Neural crest cell (in vitro differentiated cells): ENCODE data around the gene HTR1A. TPM values are rescaled to one million over a fixed set of nuclear protein-coding genes. Genes with fewer than 3 reads are reported as not detected.

Experiments used
- DNase-seq: peaks from one replicate; pipeline ENCODE4 v3.0.0; 2021; ENCODE audit warnings: low read depth, mixed read lengths, low spot score
- H3K27ac Mint-ChIP-seq: one replicate; pipeline ENCODE4 v1.8.0; 2021; ENCODE audit warnings: mild to moderate bottlenecking, mixed read lengths; ENCODE audit not compliant: unreplicated experiment
- H3K27me3 Mint-ChIP-seq: 2 replicates; pipeline ENCODE4 v1.8.0; 2021; ENCODE audit warnings: low read depth, mild to moderate bottlenecking, mixed read lengths
- H3K36me3 Mint-ChIP-seq: 2 replicates; pipeline ENCODE4 v1.8.0; 2021; ENCODE audit warnings: low read depth, mild to moderate bottlenecking, mixed read lengths
- H3K4me1 Mint-ChIP-seq: 2 replicates; pipeline ENCODE4 v1.8.0; 2021; ENCODE audit warnings: mixed read lengths
- H3K4me3 Mint-ChIP-seq: one replicate; pipeline ENCODE4 v1.8.0; 2021; ENCODE audit warnings: mild to moderate bottlenecking, mixed read lengths
- H3K9me3 Mint-ChIP-seq: 2 replicates; pipeline ENCODE4 v1.8.0; 2021; ENCODE audit warnings: mixed read lengths
- CTCF ChIP-seq: fragments of 200-600 bp; sonication (generic); conservative IDR thresholded peaks from 2 replicates; pipeline ENCODE4 v1.5.0; 2021; ENCODE audit warnings: antibody characterized with exemption, mild to moderate bottlenecking
- total RNA-seq: library from RNA; stranded (reverse); gene quantifications from 2 replicates; pipeline ENCODE4 v1.2.1, GENCODE V29; 2021

Gene HTR1A
- total RNA-seq, 1 donor from 2014 or later = not detected

GRCh38 chr5:63963080-63963735, 963 bp upstream of the HTR1A start:
- H3K4me3 Mint-ChIP-seq = peak overlapping the region; percentile 50

GRCh38 chr5:63961598-63962161, 565 bp downstream of the HTR1A start:
- no peak overlapping the region for H3K4me3 Mint-ChIP-seq
- H3K9me3 Mint-ChIP-seq = no peaks in the 10 kb centered on the region
- peaks cover 2% of the 10 kb centered on the region for H3K36me3 Mint-ChIP-seq
- H3K27ac Mint-ChIP-seq = no peak overlapping the region
- H3K4me1 Mint-ChIP-seq = peaks cover 22% of the 10 kb centered on the region
- TF ChIP-seq CTCF = no peak
- DNase-seq = no peak
- H3K27me3 Mint-ChIP-seq = peaks cover 82% of the 10 kb centered on the region

More at GRCh38 chr5:63963080-63963735, 963 bp upstream of the HTR1A start:
- Mint-ChIP-seq H3K9me3 (no peaks in the 10 kb centered on the region), H3K27me3 (peaks cover 72% of the 10 kb centered on the region), H3K36me3 (peaks cover 2% of the 10 kb centered on the region), H3K27ac (no peak overlapping the region), H3K4me1 (peaks cover 21% of the 10 kb centered on the region)
- peak; percentile 70 for DNase-seq
- peak; percentile 85 for TF ChIP-seq CTCF

GRCh38 chr5:63961125-63961597, 1.1 kb downstream of the HTR1A start:
- Mint-ChIP-seq H3K36me3 (peaks cover 2% of the 10 kb centered on the region), H3K27ac (no peak overlapping the region), H3K27me3 (peaks cover 80% of the 10 kb centered on the region), H3K4me3 (no peak overlapping the region), H3K4me1 (peaks cover 22% of the 10 kb centered on the region), H3K9me3 (no peaks in the 10 kb centered on the region)
- TF ChIP-seq CTCF = no peak
- DNase-seq = no peak

GRCh38 chr5:63960646-63961045, 1.6 kb downstream of the HTR1A start:
- TF ChIP-seq CTCF = no peak
- DNase-seq = no peak
- Mint-ChIP-seq H3K27me3 (peaks cover 75% of the 10 kb centered on the region), H3K4me1 (peaks cover 22% of the 10 kb centered on the region), H3K4me3 (no peak overlapping the region), H3K27ac (no peak overlapping the region), H3K36me3 (peaks cover 2% of the 10 kb centered on the region), H3K9me3 (no peaks in the 10 kb centered on the region)

- H3K4me1 Mint-ChIP-seq = peaks cover 22% of the 10 kb centered on the region
- peaks cover 2% of the 10 kb centered on the region for H3K36me3 Mint-ChIP-seq
- H3K27me3 Mint-ChIP-seq = peaks cover 78% of the 10 kb centered on the region
- no peaks in the 10 kb centered on the region for H3K9me3 Mint-ChIP-seq
- peak; percentile 74 for TF ChIP-seq CTCF
- H3K4me3 Mint-ChIP-seq = peak overlapping the region; percentile 31
- H3K27ac Mint-ChIP-seq = no peak overlapping the region
- peak; percentile 35 for DNase-seq
Measured at GRCh38 chr5:63959177-63959982, 2.9 kb downstream of the HTR1A start.
